ENCODE data around the gene ATXN2L.
"Not testable (repeated sequence)": the region's sequence is repeated elsewhere in the genome, so short reads cannot be mapped to it uniquely, and the experiment has no call there.

ATXN2L gene

DNA sequence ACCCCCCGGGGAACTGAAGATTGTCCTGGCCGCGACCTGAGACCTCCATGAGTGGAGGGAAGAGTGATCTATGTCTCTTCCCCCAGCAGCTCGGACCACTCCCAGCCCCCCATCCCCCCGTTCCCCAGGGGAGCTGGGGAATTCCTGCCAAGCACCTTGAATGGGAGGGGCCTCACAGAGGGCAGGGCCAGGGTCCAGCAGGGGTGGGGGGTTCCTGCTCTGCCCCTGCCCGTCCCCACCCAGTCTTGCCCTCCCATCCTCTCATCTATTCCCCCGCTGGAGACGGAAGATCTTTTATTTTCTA is 13.9 kb downstream of the ATXN2L start:
- no peak for DNase-seq (ENCODE audit: low spot score)

GRCh38 chr16:28837672-28838557 is 15.1 kb downstream of the ATXN2L start:
- no peak for DNase-seq (ENCODE audit: low spot score)

DNA sequence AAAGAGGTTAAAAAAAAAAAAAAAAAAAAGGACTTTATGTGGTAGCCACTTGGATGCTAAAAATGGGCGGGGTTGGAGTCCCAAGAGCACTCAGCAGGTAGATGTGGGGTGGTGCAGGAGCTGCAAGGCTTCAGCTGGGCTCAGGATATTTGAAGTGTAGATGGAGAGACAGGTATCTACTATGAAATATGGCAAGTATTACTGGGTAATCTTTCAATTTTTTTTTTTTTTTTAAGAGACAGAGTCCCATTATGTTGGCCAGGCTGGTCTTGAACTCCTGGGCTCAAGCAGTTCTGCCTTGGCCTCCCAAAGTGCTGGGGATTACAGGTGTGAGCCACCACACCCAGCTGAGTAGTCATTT is 15.7 kb downstream of the ATXN2L start:
- DNase-seq (ENCODE audit: low spot score) = no peak

DNA sequence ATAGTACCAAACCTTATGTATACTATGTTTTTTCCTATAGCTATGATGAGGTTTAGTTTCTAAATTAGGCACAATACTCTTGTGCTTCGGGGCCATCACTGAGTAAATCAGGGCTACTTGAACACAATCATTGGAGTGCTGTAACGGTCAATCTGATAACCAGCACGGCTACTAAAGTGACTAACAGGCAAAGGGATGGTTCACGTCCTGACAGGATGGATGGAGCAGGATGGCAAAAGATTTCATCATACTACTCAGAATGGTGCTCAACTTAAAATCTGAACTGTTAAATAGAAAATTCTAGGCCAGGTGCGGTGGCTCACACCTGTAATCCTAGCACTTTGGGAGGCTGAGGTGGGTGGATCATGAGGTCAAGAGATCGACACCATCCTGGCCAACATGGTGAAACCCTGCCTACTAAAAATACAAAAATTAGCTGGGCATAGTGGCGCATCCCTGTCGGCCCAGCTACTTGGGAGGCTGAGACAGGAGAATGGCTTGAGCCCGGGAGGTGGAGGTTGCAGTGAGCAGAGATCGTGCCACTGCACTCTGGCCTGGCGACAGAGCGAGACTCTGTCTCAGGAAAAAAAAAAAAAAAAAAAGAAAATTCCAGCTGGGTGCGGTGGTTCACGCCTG is 16.3 kb downstream of the ATXN2L start:
- DNase-seq (ENCODE audit: low spot score) = no peak

GRCh38 chr16:28839899-28840298 is 17.1 kb downstream of the ATXN2L start:
- DNase-seq (ENCODE audit: low spot score) = no peak

DNA sequence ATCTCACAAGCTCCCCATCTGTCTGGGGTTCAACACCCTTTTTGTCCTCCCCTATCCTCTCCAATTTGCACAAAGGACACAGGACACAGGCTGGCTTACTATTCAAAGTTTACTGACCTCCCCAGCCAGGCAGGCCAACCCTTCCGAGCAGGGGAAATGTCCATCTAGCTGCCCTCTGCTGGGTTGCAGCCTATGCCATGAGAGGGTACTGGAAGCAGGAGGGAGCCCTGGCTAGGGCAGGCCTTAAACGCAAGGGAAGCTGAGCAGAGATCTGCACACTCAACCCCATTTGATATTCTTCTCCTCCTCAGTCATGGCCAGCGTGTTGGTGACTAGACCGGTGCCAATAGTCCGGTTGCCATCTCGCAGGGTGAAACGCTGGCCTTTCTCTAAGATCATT is 19.9 kb downstream of the ATXN2L start:
- no peak for DNase-seq (ENCODE audit: low spot score)

- DNase-seq (ENCODE audit: low spot score) = no peak
These were observed 21.0 kb downstream of the ATXN2L start for GRCh38 chr16:28843766-28844165.

GRCh38 chr16:28844226-28844885 is 21.6 kb downstream of the ATXN2L start:
- DNase-seq (ENCODE audit: low spot score) = no peak

DNA sequence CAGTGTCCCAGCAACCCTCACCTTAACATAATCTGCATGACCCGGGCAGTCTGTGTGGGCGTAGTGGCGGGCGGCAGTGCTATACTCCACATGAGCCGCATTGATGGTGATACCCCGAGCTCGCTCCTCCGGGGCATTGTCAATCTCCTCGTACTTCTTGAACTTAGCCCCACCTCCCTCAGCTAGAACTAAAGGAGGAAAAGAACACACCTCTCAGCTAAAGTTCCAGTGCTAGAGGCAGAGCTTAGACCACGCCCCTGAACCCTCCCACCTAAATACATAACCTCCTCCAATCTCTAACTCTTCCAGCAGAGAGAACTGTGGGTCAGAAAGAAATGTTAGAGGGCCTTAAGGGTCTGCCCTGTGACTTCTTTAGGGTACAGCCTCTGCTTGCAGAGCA is 22.5 kb downstream of the ATXN2L start:
- peak; percentile 55 for DNase-seq (ENCODE audit: low spot score)

DNA sequence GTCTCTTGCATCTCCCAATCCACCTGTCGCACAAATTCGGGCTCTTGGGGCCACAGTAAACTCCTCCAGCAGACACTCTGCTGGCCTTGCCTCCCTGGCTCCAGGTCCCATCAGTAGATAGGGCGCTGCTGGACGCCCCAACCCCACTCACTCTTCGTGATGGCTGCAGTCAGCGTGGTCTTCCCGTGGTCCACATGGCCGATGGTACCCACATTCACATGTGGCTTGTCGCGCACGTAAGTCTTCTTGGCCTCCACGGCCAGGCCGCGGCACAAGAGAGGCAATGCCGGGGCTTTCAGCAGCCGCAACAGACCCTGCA is 22.9 kb downstream of the ATXN2L start:
- DNase-seq (ENCODE audit: low spot score) = no peak

GRCh38 chr16:28846080-28846932 is 23.5 kb downstream of the ATXN2L start, which contains the start of gene TUFM:
TUFM (minus strand) TSS chr16:28846348; CDS start chr16:28846269, 79 bp downstream.
- peak; percentile 97 for DNase-seq (ENCODE audit: low spot score)

- DNase-seq (ENCODE audit: low spot score) = no peak
These were observed 24.1 kb downstream of the ATXN2L start for GRCh38 chr16:28846933-28847273.

DNA sequence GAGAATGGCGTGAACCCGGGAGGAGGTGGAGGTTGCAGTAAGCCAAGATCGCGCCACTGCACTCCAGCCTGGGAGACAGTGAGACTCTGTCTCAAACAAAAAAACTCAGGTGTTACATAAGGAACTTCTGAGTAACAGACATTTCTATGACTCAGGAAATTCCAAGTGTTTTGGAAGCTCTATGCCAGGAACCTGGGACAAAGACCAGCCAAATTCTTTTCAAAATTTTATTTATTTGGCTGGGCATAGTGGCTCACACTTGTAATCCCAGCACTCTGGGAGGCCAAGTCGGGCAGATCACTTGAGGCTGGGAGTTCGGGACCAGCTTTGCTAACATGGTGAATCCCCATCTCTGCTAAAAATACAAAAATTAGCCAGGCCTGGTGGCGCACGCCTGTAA is 35.6 kb downstream of the ATXN2L start:
- DNase-seq (ENCODE audit: low spot score) = no peak

DNA sequence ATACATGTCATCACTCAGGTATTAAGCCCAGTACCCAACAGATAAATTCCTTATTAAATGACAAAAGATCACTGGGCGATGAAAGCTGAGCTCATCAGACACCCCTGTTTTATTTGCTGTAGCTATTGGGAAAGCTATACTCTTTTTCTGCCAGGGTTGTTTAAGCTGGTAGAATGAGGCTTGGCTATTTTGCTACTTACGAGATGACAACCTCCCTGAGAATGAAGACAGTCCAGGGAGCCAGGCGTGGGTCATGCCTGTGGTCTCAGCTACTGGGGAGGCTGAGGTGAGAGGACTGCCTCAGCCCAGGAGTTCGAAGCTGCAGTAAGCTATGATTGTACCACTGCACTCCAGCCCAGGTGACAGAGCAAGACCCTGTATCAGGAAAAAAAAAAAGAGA is 36.5 kb downstream of the ATXN2L start:
- DNase-seq (ENCODE audit: low spot score) = no peak

DNA sequence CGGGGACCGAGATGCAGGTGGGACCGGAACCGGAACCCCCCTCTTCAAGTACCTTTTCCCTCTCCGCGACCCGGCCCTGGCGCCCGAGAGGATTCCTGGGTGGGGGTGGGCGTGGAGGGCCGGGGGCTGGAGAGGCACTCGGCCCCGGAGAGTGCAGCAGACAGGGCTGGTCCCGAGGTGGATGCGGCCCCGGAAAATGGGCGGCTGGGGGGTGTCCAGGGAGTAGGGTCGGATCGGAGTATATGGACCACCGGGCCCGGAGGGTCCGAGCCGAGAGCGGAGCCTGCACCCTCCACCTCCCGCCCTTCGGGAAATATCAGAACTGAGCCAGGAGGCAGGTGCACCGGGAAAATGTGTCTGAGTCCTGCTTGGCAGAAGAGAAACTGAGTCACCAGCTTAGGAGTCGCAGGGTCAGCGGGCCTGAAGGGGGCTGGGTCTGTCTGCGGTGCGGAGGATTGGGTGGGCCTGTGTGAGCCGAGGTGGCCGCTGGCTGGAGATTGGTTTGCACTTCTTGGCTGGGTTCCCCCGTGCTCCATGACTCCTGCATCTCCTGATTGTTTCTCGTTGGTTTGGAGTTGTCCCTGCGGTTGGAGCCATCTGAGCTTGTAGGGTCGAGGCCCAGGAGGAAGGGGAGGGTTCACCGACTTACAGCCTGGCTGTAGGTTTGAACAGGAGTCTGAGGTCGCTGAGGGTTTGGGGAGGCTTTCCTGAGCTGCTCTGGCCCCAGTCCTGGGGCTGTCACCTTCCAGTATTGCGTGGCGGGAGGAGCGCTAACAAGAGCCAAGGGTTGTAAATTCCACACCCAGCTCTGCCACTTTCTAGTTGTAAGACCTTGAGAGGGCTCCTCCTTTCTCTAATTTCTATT is 41.4 kb downstream of the ATXN2L start:
- DNase-seq (ENCODE audit: low spot score) = peak; percentile 15

DNA sequence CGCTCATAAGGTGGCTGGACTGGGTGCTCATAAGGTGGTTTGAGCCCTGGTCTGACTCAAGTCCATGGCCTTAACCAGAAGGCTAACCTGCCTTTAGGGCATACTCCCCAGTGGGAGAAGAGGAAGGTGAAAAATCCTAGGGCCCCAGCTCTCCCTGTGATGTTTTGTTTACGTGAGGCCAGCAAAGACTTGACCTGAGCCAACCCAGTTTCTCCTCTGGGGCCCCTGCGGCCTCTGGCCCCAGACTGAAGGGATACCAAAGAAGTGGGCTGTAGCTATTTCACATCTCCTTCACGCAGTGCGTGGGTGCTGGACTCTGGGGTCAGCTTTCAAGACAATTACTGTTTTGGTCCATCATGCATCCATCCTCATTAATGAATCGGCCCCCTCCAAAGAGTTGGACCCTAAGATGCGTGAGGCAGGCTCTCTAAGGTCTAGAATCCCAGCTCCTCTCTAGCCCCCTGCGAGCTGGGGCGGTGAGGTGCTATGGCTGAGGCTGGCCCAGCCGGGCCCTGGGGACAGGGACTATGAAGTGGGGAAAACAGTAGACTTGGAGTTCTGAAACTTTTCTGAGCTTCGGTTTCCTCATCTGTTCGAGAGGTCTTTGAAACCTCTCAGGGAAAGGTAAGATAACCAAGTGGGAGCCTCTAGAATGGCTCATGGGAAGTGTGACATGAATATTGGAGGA is 42.3 kb downstream of the ATXN2L start:
- no peak for DNase-seq (ENCODE audit: low spot score)

GRCh38 chr16:28865722-28866453 is 43.1 kb downstream of the ATXN2L start:
- no peak for DNase-seq (ENCODE audit: low spot score)

DNA sequence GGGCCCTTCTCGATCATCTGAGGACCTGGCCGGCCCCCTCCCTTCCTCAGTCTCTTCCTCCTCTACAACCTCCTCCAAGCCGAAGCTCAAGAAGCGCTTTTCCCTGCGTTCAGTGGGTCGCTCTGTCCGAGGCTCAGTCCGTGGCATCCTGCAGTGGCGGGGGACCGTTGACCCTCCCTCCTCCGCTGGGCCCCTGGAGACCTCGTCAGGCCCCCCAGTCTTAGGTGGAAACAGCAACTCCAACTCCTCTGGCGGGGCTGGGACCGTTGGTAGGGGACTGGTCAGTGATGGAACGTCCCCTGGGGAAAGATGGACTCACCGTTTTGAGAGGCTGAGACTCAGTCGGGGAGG is 43.6 kb downstream of the ATXN2L start:
- DNase-seq (ENCODE audit: low spot score) = no peak

GRCh38 chr16:28867241-28867640 is 44.4 kb downstream of the ATXN2L start:
- no peak for DNase-seq (ENCODE audit: low spot score)

- not testable (repeated sequence) for DNase-seq (ENCODE audit: low spot score)
These were observed 44.8 kb downstream of the ATXN2L start for GRCh38 chr16:28867646-28868045.

Measured in LoVo (cell line).